GM21723 (cell line): ENCODE data around the gene NACC1.
A peak's percentile ranks its signal among the peaks of the same experiment; 100 is the strongest.

Experiments
- ATAC-seq: cut with Tn5 transposase; IDR thresholded peaks from one replicate; pipeline ENCODE4 v1.9.1; 2021; ENCODE audit warnings: mild to moderate bottlenecking, moderate library complexity; ENCODE audit not compliant: unreplicated experiment

Gene NACC1

DNA sequence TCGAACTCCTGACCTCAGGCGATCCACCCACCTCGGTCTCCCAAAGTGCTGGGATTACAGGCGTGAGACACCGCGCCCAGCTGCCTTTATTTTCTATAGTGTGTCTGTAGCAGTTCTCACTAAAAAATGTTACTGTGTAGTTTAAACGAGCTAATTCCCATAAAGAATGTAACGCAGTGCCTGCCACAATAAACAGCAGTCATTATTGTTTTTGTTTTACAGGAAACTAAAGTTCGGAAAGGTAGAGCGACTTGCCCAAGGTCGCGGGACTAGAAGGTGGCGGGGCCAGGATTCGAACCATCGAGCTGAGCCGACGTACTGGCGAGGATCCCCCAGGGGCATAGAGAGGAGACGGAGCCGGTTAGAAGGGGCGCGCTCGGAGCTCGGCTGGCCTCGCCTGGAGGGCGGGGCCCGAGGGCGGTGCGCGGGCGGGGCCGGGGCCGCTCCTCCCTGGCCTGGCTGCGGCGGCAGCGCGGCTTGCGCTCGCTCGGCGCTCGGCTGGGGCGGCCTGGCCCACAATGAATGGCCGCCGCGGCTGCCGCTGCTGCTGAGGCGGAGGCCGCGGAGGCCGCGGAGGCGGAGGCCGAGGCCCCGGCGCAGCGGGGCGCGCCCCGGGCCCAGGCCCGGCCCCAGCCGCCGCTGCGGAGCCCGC, at the start of gene NACC1:
Gene NACC1 (plus strand): TSS at position 493 of the 652 bp plus-strand sequence. CDS start 16,944 bp downstream, outside the sequence.
- ATAC-seq: peak; percentile 66

DNA sequence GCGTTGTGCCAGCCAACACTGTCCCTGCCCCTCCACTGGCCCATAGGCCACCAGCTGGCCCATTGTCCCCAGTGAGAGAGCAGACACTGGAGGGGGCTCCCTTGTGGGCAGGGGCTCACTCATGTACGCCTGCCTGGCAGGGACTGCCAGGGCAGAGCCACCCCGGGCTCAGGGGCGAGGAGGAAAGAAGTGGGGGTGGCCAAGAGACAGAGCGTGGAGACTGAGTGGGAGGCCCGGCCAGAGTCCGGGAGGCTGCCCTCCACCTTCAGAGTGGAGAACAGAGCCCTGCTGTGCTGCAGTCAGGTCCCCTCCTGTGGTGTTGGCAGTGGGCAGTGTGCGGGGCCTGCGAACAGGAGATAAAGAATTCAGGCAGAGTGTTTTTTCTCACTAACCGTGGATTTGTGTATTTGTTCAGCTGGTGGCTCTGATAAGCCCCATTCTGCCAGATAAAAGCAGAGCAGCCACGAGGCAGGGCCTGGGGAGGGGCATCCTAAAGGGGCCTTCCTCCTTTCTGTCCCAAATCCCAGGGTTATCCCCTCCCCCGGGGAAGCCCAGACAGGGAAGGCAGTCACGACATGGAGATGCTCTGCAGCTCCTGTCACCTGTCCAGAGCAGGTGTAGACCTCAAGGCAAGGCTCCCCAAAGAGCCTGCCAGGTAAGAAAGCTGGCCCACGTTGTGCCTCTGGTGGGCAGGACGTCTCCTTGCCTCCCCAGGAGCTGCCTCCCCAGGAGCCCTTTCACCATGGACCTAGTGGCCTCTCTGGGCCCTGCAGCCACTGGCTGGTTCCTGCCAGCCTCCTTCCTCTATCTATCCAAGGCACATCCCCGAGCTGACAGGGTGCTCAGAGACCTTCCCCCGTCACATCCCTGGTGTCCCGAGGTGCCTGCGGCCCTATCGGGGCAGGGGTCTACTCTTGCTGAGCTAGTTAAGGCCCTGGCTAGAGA, 48.4 kb upstream of the NACC1 start:
- ATAC-seq: no peak

DNA sequence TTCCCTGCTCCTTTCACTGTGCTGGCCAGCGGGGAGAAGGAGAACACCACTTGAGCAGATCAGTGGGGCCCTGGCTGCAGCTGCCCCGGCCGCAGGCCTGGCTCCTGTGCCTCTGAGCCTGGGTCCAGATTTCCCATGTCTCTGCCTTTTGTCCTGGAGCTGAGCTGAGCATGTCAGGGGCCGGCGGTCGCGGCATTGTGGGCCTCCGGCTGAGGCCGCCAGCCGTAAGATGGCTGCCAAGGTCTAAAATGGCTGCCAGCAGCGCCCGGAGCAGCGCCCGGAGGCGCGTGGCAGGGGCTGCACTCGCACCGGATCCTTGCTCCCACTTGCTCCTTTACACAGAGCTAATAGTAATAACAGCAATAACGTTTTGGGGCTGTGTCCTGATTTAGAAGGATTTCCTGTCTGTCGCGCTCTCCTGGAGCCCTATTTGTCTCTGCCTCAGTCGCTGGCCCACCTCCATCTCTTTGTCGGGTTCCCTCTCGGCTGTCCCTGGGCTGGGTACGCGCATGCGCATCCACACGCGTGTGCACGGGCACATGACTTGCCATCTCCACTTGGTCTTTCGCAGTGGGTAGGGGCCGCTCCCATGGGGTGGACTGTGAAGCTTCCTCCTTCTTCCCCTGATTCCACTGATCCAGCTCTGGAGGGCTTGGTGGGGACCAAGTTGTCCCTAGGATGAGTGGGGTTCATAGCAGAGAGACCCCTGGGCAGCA, 47.5 kb upstream of the NACC1 start:
- no peak for ATAC-seq

DNA sequence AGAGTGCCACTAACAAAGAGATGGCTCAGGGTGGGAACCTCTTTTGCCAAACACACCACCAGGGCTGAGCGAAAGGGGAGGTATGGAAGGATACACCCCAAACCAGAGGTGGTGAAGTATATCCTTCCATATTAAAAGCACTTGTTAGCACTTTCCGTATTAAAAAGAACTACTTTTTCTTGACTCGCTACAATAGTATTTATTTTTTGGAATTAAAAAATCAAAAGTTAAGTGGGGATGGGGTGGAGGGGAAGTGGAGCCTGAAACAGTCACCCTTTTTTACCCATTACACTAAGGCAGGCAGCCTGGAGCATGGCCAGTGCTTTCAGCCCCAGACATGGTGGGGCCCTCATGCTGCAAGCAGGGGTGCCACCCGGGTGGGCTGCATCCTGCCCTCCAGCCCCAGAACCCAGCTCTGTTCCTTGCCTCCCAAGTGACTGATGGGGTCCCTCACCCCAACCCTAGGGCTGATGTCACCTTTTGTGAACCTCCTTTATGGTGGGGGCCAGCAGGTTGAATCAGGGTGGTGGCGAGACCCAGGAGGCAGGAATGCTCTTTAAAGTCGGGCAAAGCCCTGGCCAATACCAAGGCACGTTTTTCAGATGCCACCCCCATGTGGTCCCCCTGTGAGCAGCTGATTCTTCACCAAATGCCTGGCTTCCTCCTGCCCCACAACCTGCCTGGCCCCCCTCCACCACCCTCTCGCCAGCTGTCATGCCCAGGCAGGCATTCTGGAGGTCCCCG, 46.4 kb upstream of the NACC1 start:
- no peak for ATAC-seq

DNA sequence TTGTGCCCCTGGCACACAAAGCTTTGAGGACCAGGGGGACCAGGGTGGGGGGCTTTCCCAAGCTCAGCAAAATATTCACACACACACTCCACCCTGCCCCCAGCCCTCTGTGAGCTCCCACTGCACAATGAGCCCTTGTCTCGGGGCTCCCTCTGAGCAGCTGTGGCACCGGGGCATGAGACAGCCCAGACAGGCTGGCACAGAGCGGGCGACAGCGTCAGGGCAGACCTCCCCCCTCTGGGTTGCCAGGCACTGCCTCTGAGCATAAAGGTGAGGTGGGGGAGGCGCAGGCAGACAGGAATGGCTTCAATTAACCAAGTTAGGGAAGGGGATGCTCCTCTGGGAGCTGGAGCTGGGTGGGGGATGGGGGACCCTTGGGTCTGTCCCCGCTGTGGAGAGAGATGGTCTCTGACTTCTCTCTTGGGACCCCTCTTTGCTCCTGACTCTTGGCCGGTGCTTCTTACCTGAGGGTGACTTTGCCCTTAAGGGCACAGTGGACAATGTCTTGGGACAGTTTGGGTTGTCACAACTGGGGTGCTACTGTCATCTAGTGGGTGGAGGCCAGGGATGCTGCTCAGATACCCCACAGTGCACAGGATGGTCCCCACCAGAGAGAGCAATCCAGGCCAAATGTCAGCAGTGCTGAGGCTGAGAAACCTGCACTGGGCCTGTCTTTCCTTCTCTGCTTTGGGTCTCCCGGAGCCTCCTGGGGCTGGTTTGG, 45.7 kb upstream of the NACC1 start:
- no peak for ATAC-seq

DNA sequence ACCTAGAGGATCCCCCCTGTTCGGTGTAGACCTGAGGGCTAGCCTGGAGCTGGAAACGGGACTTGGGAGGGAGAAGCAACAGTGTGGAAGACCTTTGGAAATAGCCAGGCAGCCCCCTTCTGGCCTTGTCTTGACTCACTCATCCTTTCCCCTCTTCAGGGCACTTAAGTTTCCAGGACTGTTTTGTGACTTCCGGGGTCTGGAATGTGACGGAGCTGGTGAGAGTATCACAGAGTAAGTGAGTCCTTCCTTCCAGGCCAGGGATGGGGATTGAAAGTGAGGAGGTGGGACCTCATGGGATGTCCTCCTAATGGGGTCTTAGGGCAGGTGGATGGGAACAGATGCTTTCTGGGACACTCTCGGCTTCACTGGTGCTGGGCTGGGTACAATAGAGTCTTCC, 44.8 kb upstream of the NACC1 start:
- no peak for ATAC-seq

DNA sequence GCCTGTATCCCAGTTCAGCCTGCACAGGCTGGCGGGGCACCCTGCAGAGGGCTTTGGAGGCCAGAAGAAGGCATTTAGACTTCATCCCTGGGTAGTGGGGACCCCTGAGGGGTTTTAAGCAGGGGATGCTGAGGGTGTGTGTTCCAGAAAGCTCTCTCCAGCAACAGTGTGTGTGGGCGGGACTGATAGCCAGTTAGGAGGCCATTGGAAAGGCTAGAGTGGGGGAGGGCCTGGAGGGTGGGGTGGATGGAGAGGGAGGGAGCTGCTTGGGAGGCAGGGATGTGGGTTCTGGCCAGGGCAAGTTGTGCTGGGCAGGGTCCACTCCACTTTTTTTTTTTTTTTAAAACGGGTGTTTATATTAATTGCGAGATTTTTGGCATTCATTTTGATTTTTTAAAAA, 43.7 kb upstream of the NACC1 start:
- no peak for ATAC-seq

DNA sequence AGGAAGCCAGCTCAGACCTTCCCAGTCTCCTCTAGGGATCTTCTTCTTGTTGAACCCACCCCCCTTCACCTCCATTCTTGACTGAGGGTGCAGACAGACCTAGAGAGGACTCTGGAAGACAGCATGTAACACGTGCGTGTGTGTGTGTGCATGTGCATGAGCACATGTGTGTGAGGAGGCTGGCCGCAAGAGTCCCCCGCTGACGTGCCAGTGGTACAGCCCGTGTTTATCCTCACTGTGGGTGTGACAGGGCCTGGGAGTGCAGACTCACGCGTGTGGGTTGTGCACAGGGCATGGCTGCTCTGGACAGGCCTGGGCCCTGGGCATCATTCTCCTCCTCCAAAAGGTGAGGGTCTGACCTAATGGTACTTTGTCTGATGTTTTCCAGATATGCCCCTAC, 41.7 kb upstream of the NACC1 start:
- no peak for ATAC-seq

DNA sequence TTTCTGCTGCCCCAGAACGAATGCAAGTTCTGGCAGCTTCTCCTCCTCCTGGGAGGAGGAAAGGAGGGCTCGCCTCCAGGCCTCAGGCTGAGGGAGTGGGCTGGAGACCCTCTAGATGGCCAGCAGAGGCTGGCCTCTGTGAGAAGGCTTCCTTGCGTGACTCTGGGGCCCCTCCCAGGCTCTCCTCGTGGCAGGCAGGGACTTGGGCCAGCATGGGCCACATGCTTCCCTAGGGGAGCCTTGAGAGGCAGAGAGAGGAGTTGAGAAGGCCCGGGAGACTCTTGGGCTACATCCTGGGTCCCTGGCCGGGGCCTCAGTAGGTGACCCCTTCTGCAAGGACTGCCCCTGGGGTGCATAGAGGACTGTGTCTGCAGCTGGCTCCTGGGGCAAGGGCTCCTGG, 41.3 kb upstream of the NACC1 start:
- ATAC-seq: no peak

DNA sequence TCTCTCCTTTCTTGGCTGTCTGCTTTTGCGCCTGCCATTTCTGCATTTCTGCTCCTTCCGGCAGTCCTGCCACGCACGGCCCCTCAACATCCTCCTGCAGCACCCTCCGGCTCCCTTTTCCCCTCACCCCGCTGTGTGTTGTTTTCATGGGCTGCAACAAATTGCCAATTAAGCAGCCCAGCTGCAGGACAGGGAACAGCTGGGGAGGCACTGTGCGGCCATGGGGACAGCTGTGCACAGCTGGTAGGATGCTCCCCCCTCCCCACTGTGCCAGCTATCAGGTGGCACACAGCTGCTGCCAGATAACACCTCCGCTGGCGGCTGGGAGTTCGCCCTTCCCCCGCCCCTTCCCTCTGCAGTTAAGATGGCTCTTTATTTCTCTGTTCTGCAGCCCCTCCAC, 40.8 kb upstream of the NACC1 start:
- ATAC-seq: no peak

DNA sequence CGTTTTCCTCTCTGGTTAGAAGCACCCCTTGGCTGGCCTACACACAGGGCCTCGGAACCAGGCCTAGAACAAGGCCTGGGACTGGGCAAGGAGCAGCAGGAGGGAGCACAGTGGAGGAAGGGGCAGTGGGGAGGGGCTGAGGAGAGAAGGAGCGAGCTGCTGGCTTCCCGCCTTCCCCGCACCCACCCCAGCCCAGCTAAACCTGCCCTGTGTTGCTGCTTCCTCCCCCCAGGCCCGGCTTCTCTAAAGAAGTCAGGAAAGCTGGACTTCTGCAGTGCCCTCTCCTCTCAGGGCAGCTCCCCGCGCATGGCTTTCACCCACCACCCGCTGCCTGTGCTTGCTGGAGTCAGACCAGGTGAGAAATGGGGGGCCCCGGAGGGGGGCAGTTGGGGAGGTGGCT, 39.7 kb upstream of the NACC1 start:
- no peak for ATAC-seq

DNA sequence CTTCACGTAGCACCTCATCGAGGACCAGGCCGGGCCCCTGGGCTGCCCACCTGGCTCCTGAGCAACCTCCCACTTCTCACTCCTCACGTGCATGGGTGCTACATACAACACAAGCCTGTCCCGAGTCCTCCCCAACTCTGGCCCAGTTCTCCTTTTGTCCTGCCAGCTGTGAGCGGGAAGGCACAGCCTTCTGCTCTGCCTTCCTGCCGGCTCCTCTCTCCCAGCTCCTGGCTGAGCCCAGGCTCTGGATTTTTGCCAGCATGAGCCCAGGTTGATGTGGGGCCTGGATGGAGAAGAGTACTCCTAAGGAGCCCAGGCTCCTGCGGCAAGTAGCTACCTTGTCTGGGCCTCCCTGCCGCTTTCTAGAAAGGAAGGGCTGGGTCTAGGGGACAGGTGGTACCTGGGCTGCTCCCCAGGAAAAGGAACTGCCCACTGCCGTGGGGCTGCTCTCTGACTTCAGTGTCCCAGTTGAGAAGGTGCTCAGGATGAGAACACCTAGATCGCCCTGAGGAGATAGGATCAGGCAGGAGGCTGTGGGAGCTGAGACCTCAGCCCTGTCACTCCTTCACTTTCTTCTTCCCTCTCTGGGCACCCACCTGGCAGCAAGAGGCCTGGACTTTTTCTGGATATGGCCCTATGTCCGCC, 39.0 kb upstream of the NACC1 start:
- no peak for ATAC-seq

DNA sequence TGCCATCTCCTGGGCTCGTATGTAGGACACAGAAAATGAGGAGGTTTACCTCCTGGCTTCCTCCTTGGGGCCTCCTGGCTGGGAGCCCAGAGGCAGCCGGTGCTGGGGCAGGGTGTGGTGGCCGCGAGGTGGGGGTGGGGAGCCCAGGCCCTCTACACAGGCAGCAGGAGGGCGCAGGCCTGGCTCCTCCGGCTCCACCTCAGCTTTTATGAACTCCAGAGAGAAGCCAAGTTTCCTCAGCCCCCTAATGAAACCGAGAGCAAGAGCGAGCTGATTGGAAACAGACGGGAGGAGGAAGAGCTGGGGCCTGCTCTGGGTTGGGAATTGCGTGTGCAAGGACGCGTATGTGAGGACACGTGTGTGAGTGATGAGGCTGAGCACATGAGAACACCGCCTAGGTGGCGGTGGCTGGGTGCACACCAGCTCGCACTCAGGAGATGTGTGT, 38.5 kb upstream of the NACC1 start:
- ATAC-seq: no peak

DNA sequence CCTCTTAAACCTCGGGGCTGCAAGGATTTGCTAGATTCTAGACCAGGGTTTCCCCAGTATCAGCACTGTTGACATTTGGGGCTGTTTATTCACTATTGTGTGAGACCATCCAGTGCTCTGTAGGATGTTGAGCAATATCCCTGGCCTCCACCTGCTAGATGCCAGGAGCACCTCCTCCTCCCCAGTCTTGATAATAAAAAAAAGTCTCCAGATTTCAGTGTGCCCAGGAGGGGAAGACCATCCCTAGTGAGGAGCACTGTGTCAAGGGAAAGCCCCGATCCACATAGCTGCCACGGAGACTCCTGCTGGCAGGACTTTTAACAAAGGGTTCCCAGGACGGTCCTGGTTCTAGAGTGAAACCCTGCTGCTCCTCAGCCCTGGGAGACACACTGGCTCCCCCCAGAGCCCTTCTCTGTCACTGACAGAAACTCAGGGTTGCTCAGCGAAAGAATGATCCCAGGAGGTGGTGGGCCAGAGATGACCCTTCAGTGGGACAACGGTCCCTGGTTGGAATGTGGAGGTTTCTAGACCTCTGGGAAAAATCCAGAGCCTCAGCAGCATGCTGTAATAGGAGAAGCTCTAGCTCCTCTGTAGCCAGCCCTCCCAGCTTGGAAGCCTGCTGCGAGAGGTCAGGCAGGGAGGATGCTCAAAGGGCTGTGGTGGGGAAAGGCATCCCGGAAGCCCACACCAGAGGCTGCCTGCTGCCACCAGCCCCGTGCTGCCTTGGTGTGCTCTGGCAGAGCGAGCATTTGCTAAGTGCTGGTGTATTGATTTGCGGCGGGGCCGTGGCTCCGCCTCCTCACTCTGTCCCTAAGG, 35.7 kb upstream of the NACC1 start:
- ATAC-seq: no peak

DNA sequence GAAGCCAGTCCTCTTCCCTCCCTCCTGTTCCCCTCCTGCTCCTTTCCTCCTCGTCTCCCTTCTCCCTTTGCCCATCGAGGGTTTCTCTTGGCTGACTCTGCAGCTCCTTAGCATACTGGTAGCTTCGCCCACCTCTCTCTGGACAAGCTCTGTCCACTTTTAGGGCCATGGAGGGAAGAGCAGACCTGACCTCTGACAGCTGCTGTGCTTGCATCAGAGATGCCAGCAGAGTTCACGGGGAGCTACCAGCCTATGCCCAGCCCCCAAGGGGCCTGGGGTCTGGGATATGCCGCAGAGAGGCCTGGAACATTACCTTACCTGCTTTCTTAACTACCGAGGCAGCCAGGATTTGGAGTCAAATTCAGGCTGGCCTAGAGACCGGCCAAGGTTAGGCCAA, 35.1 kb upstream of the NACC1 start:
- no peak for ATAC-seq

DNA sequence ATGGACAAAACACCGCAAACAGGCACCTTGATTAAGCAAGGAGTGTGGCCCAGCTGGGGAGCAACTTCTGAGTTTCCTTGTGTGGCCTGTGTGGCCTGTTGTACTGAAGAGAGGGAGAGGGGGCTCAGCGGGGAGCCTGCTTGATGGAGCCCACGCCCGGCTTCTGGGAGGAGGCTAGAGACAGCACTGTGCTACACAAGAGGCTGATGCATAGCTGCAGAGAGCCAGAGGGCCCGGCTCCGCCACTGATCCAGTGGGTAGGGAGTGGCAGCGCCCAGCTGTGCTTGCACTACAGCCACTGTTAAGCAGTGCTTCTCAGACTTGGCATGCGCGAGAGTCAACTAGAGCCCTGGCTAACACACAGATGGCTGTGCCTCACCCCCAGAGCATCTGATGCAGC, 34.4 kb upstream of the NACC1 start:
- no peak for ATAC-seq

DNA sequence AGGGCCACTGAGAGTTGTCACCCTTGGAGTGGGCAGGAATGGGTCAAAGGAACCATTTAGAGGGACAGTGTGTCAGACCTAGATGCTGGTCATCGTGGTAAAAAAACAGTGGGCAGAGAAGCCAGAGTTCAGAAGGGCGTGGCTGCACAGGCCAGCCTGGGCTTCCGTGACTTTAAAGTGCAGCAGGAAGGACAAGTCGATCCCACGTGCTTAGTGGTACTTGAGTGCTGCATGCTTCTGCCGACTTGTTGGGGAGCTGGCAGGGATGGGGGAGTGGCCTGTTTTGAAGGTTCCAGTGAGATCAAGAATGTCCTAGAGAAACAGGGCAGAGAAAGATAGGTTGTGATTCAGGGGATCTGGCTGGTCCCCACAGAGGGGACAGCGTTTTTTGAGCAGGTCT, 32.4 kb upstream of the NACC1 start:
- no peak for ATAC-seq

DNA sequence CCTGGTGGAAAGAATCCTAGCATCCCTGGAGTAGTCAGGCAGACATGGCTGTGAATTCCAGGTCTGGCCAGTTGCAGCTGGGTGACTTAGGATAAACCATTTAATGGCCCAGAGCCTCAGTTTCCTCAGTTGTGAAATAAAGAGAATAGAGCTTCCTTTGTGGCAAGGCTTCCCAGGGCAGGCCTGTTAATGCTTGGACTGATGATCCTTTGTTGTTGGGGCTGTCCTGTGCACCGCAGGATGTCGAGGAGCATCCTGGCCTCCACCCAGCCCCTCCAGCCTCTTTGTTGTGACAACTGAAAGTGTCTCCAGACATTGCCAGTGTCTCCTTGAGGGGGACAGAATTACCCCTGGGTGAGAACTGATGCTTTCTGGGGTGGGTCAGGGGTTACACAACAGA, 31.7 kb upstream of the NACC1 start:
- ATAC-seq: no peak

DNA sequence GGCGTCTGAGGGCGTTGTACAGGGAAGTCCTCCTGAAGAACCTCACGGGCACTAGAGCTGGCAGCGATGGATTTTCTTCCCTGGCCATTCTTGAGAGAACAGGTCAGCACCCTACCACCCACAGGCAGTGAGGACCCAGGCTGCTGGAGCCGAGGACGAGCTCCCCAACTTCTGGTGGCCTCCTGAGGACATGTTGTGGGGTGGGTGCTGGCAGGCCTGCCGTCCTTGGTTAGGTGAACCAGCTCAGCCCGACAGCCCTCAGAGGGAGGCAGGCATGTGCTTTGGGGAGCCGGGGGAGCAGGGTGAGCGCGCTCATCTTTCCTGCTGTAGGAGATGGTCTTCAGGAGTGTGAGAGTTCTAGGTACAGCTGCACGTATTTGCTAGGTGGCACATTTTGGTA, 30.8 kb upstream of the NACC1 start:
- ATAC-seq: no peak
